ENCODE results near the gene MMP23B.
"Not testable (repeated sequence)": the region's sequence is repeated elsewhere in the genome, so short reads cannot be mapped to it uniquely, and the experiment has no call there.

MMP23B gene

DNA sequence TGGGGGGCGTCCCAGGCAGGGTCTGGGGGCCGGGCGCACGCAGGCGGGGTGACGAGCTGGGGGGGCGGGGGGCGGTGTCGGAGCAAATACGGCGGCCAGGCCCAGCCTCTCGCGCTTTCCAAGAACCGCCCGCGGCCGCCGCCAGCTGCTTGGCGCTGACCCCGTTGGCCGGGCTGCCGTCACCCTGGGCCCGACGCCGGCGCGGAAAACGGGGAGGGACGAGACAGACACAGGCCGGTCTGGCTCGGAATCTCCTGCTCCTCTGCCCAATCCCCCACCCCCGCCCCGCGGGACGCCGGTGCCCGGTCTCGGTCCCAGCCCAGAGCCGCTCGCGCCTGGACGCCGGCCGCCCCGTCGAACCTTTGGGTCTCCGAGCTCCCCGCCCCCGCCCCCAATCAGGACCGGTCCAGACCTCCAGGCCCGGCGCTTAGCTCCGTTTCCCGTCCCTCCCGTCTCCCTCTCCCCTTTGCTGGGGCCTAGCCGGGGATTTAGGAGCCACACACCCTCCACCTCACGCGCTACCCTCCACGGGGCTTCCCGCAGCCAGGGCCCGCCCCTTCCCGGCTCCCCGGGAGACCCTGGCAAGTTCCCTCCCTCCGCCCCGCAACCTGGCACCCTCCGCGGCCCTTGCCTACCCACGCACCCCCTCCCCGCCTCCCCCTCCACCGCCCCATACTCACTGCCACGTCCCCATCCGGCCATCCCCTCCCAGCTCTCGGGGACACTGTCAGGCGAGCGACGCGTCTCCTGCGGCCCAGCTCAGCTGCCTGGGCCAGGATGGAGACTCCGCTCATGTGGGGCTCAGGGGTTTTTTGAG, 800 bp upstream of the MMP23B start:
- no peak for DNase-seq (ENCODE audit: low read depth in 2 of 2)

- not testable (repeated sequence) for DNase-seq (ENCODE audit: low read depth in 2 of 2)
Measured at GRCh38 chr1:1633409-1633808, 1.4 kb downstream of the MMP23B start.

GRCh38 chr1:1634613-1635012, 2.6 kb downstream of the MMP23B start:
- DNase-seq (ENCODE audit: low read depth in 2 of 2): not testable (repeated sequence)

- DNase-seq (ENCODE audit: low read depth in 2 of 2): not testable (repeated sequence)
Measured at GRCh38 chr1:1636621-1637478, 4.9 kb downstream of the MMP23B start.

DNA sequence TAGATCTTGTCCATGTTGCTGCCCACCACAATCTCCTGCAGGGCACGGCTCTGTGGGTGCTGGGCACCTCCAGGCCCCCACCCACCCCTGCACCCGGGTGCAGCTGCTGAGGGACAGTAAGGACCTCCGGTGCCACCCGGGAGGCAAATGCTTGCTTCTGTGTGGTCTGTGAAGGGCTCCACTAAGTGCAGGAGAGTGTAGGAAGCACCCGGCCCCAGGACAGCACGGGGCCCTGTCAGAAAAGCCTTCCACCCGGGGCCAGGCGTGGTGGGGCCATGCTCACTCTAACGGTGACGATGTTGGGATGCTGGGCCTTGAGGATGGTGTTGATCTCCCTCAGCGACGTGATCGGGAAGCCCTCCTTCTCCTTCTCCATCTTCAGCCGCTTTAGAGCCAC, 5.5 kb downstream of the MMP23B start:
- DNase-seq (ENCODE audit: low read depth in 2 of 2): not testable (repeated sequence)

DNA sequence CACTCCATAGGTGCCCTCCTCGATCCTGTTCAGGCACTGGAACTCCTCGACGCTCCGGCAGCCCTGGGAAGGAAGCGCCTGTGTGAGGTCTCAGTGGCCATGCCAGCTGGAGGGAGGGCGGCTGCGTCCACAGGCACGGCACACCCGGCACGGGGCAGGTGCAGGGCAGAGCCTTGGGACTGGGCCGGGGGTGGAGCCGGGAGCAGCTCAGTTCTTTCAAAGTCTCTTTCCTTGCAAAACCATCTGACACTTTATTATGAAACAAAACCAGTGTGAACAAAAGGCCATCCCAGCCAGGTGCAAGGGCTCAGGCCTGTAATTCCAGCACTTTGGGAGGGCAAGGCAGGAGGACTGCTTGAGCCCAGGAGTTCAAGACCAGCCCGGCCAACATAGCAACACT, 6.6 kb downstream of the MMP23B start:
- DNase-seq (ENCODE audit: low read depth in 2 of 2): not testable (repeated sequence)

DNA sequence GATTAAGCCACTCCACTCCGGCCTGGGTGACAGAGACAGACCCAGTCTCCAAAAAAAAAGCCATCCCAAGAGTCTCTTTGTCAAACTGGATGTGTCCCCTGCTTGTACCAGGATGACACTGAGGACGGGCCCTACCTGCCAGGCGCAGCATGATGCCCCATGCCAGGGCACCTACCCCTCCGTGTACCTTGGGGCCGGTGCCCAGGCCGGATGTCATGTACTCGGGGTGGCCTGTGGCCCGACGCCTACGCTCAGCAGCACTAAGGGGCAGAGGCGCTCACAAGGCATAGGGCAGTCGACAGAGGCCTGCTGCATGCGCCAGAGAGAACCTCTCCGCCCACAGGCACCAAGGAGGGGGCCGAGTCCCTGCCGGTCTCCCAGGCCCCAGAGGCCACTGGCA, 7.4 kb downstream of the MMP23B start:
- DNase-seq (ENCODE audit: low read depth in 2 of 2): not testable (repeated sequence)

- DNase-seq (ENCODE audit: low read depth in 2 of 2): not testable (repeated sequence)
Measured at GRCh38 chr1:1640081-1640480, 8.1 kb downstream of the MMP23B start.

DNA sequence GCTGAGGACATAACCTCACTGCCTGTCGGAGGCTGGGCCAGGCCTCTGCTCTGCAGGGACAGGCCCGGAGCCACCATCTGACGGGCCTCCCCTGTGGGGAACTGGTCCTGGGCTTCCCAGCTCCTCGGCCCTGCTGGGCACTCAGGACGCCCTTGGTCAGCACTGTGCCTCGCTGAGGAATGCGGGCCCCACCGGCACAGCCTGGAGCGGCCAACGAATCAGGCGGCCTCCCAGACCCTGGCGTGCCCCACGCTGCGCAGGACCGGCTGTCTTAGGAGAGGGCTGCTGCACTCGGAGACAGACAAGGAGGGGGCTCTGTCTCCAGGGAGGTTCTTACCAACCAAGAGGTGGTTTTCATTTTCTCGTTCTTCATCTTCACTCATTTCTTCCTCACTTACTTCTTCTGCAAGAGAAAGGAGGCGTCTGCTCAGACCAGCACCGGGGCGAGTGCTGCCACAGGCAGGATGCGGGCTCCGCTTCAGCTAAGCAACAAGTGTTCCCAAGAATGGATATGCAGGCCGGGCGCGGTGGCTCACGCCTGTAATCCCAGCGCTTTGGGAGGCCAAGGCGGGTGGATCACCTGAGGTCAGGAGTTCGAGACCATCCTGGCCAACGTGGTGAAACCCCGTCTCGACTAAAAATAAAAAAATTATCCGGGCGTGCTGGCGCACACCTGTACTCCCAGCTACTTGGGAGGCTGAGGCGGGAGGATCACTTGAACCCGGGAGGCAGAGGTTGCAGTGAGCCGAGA, 8.9 kb downstream of the MMP23B start:
- not testable (repeated sequence) for DNase-seq (ENCODE audit: low read depth in 2 of 2)

GRCh38 chr1:1646326-1646725, 14.4 kb downstream of the MMP23B start:
- not testable (repeated sequence) for DNase-seq (ENCODE audit: low read depth in 2 of 2)

- DNase-seq (ENCODE audit: low read depth in 2 of 2): not testable (repeated sequence)
Measured at GRCh38 chr1:1647567-1648241, 15.7 kb downstream of the MMP23B start.

DNA sequence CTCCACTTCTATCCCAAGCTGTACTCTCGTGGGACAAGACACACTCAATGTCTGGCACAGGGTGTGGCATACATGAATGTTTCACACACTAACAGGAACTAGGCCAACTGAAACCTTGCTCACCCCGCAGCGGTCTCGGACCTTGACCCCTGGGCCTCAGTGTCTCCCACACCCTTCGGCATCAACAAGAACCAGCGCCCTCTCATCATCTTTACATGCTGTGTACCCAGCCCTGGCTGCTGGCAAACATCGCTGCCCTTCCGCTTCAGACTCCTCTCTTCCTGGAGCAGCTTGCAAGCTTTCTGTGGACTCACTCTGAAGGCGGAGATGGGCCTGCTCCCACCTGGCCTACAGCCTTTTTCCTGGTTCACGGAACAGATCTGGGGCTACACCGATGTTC, 16.3 kb downstream of the MMP23B start:
- not testable (repeated sequence) for DNase-seq (ENCODE audit: low read depth in 2 of 2)

DNA sequence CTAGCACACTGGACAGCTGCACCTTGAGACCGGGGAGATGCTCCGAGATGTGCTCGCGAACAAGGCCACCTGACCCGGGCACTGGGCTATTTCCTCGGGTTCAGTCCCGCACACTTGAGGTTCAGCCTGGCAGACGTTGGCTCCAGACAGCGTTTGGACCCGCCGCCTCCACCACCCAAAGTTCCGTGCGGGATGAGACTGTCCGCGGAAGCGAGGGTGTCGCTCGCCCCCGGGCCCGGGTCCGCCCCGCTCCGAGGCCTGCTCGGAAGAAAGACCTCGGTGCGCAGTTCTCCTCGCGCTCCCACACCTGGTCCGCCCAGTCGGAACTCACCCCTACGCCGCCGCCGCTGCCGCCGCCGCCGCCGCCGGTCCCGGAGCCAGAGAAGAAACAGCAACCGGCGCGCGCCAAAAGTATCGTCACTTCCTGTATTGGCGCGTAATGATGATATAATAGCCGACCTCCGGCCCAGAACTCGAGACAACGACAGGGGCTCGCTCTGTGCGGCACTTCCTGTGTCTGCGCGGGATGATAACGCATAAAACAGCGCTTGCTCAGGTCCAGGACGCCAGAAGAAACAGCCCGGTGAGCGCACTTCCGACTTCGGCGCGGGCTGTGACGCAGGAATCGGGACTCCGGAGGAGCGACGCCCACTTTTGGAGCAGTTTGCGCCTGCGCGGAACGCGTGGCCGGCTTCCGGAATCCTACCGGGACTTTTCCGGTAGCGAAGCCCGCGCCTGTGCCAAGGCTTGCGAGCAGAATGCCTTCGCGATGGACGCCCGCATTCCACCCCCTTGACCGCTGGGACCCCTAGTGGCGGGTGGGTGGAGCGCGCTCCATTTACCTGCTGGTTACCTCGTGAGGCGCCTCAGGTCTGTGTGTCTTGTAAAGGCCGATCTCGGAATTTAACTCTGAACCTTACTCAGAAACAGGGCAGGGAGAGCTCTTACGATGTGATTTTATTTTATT, 26.9 kb downstream of the MMP23B start, which contains the start of gene CDK11B:
TSS of gene CDK11B (minus strand) at position 422 of the 967 bp plus-strand sequence. CDS start 1,519 bp downstream, outside the sequence.
- DNase-seq (ENCODE audit: low read depth in 2 of 2): peak; percentile 91 to 96

GRCh38 chr1:1662392-1662791, 30.4 kb downstream of the MMP23B start:
- not testable (repeated sequence) for DNase-seq (ENCODE audit: low read depth in 2 of 2)

DNA sequence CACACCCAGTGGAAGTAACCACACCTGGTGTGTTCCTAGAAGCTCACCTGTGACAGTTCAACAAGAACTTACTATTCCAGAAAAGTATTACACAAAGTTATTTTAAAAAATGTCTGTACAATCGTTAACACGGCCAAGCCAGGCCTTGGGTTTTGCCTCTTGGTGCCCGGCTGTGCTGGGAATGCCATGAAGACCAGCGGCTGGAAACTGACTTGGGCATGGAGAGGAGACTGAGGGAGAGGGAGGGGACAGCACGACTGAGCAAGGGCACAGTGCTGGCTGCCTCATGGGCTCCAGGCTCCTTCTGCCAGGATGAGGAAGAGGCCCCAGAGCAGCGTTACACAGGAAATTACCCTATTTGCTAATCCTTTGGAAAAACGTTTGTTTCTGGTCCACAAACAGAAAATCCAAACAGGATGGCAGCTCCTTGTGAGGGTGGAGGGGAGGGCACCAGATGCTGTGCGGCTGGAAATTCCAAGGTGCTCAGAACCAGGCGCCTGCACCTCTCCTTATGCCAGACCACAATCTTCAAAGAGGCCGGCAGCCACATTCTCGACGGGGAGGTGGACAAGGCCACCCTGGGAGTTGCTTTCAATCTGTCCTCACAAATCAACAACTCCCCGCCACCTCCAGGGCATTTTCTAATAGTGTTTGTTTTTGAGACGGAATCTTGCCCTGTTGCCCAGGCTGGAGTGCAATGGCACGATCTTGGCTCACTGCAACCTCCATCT, 31.0 kb downstream of the MMP23B start:
- not testable (repeated sequence) for DNase-seq (ENCODE audit: low read depth in 2 of 2)

- DNase-seq (ENCODE audit: low read depth in 2 of 2): not testable (repeated sequence)
Measured at GRCh38 chr1:1664318-1664717, 32.3 kb downstream of the MMP23B start.

DNA sequence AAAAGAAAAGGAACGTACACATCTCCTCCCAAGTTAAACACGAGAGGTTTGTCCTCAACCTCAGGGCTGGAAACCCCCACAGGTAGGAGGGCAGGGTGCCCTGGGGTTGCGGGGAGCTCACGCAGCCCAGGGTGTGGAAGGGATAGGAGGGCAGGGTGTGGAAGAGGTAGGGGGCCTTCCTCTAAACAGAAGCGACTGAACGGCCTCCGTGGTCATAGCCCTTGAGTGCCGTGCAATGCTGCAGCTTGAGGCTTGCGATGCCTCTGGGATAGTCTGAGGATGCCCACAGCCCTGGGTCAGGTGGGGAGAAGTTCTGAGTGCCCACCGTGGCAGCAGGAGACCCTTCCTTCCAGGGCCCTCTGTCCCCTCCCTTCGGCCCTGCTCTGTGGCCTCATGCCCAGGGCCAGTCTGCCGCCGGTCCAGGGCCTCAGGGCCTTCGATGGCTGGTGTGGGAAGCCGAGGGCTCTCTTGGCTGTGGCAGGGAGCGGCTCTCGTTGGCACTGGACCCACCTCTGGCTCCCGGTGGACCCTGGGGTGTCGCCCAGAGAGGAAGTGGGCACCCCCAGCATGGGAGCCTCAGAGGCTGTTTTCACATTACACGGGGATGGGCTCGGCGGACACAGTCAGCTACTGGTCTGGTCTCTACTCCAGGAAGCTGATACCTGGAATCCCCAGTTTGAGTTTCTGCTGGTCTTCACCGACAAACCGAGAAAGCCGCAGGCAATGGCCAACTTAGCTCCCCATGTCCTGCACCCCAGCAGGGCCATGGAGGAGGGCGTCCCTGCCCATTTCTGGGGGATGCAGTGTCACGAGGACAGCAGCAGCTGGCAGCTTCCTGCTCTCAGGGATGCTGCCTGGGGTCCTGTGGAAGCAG, 33.2 kb downstream of the MMP23B start:
- DNase-seq (ENCODE audit: low read depth in 2 of 2): no peak

GRCh38 chr1:1665815-1666251, 33.9 kb downstream of the MMP23B start:
- DNase-seq (ENCODE audit: low read depth in 2 of 2): peak; percentile 19 to 29
